ENCODE measurements around the gene NEUROG2. TPM values are rescaled to one million over a fixed set of nuclear protein-coding genes. Genes with fewer than 3 reads are reported as not detected.

NEUROG2 gene
- total RNA-seq, 1 experiment from 2014 or later = 0.12 TPM

GRCh38 chr4:112563431-112564200, 47.6 kb upstream of the NEUROG2 start:
- Histone ChIP-seq H3K9ac (ENCODE audit: low read length) (no peak overlapping the region), H3K79me2 (ENCODE audit: insufficient read depth, low read length) (no peaks in the 10 kb centered on the region), H4K20me1 (ENCODE audit: insufficient read depth) (no peaks in the 10 kb centered on the region), H3K4me1 (ENCODE audit: control insufficient read depth in 1 of 2, insufficient read depth in 2 of 2, low read length in 2 of 2) (no peaks in the 10 kb centered on the region), H3K27ac (ENCODE audit: low read depth, low read length) (no peak overlapping the region), H3K9me2 (ENCODE audit: insufficient read depth) (no peaks in the 10 kb centered on the region), H3K9me3 (ENCODE audit: control insufficient read depth in 1 of 2, insufficient read depth in 1 of 2, low read depth in 1 of 2, low read length in 2 of 2) (no peaks in the 10 kb centered on the region), H2AFZ (ENCODE audit: low read depth, low read length, poor library complexity, severe bottlenecking) (no peak overlapping the region), H3K4me2 (ENCODE audit: low read length) (no peak overlapping the region), H3K36me3 (ENCODE audit: control insufficient read depth in 1 of 2, insufficient read depth in 2 of 2, low read length in 2 of 2) (no peaks in the 10 kb centered on the region), H3K27me3 (ENCODE audit: insufficient read depth, low read length) (no peaks in the 10 kb centered on the region), H3K4me3 (replicated peaks in 1 of 2; ENCODE audit: low read depth in 1 of 2, low read length in 2 of 2) (no peak overlapping the region)
- no TSS peak for BruUV-seq (replicated peaks)
- CTCF ChIA-PET = no interaction called here
- no peak for DNase-seq (ENCODE audit: low read depth, low spot score)
- intact Hi-C loops (cut with micrococcal nuclease) = no loop called here
- POLR2A ChIA-PET = no interaction called here
- TF ChIP-seq EZH2 (IDR thresholded peaks at IDR 0.05) (no peak), ELF1 (IDR thresholded peaks at IDR 0.05; ENCODE audit: borderline replicate concordance, low read depth) (no peak), CEBPB (IDR thresholded peaks at IDR 0.05; ENCODE audit: low read depth) (no peak), RAD21 (IDR thresholded peaks at IDR 0.05; ENCODE audit: low read depth) (no peak), CTCF (IDR thresholded peaks at IDR 0.05 in 2 of 3, conservative IDR thresholded peaks at IDR 0.05 in 1 of 3; ENCODE audit: borderline replicate concordance in 1 of 3, insufficient read depth in 1 of 3, low read depth in 2 of 3, low read length in 2 of 3) (no peak), SP1 (IDR thresholded peaks at IDR 0.05; ENCODE audit: low read depth) (no peak), JUND (IDR thresholded peaks at IDR 0.05) (no peak), CBX3 (IDR thresholded peaks at IDR 0.05; ENCODE audit: low read depth) (no peak), EZH2phosphoT487 (IDR thresholded peaks at IDR 0.05; ENCODE audit: borderline replicate concordance) (no peak), ZBTB33 (IDR thresholded peaks at IDR 0.05; ENCODE audit: extremely low read depth, insufficient replicate concordance, low read length) (no peak), TCF7L2 (IDR thresholded peaks at IDR 0.05; ENCODE audit: borderline replicate concordance, extremely low read depth, insufficient read depth, insufficient read length) (no peak), SIN3A (IDR thresholded peaks at IDR 0.05; ENCODE audit: low read depth) (no peak), ZNF274 (IDR thresholded peaks at IDR 0.05; ENCODE audit: low read depth, low read length) (no peak), FOSL1 (IDR thresholded peaks at IDR 0.05; ENCODE audit: low read depth) (no peak), EGR1 (IDR thresholded peaks at IDR 0.05; ENCODE audit: low read depth) (no peak), ZFX (IDR thresholded peaks at IDR 0.05) (no peak)
- ATAC-seq = no peak
- RAD21 ChIA-PET (ENCODE audit: low non-redundant PET in 1 of 2, low total read pairs in 2 of 2, uncharacterized antibody in 2 of 2, unreplicated experiment in 2 of 2) = no interaction called here
